Chondrocyte (in vitro differentiated cells): ENCODE measurements around the gene ZFP90. TPM values are rescaled to one million over a fixed set of nuclear protein-coding genes. Genes with fewer than 3 reads are reported as not detected.

ENCODE experiments used
- DNase-seq: peaks from one replicate; pipeline ENCODE4 v3.0.0; 2021; ENCODE audit warnings: mixed read lengths, low spot score
- H3K27ac Mint-ChIP-seq: one replicate; pipeline ENCODE4 v1.8.0; 2021; ENCODE audit warnings: mild to moderate bottlenecking, moderate library complexity, mixed read lengths; ENCODE audit not compliant: unreplicated experiment
- H3K27me3 Mint-ChIP-seq: 2 replicates; pipeline ENCODE4 v1.8.0; 2021; ENCODE audit warnings: low read depth, mixed read lengths
- H3K36me3 Mint-ChIP-seq: 2 replicates; pipeline ENCODE4 v1.8.0; 2021; ENCODE audit warnings: low read depth, mixed read lengths
- H3K4me1 Mint-ChIP-seq: 2 replicates; pipeline ENCODE4 v1.8.0; 2021; ENCODE audit warnings: low read depth, mild to moderate bottlenecking, mixed read lengths
- H3K4me3 Mint-ChIP-seq: one replicate; pipeline ENCODE4 v1.8.0; 2021; ENCODE audit warnings: mild to moderate bottlenecking, moderate library complexity, mixed read lengths; ENCODE audit not compliant: unreplicated experiment
- H3K9me3 Mint-ChIP-seq: 2 replicates; pipeline ENCODE4 v1.8.0; 2021; ENCODE audit warnings: low read depth, mixed read lengths
- CTCF ChIP-seq: fragments of 200-600 bp; sonication (generic); IDR thresholded peaks from 2 replicates; pipeline ENCODE4 v1.5.0; 2021; ENCODE audit warnings: antibody characterized with exemption, mild to moderate bottlenecking, moderate library complexity
- total RNA-seq: library from RNA; stranded (reverse); gene quantifications from 3 replicates; pipeline ENCODE4 v1.2.1, GENCODE V29; 2021

ZFP90 gene
- total RNA-seq, 1 donor from 2014 or later = 29.7 TPM

- H3K4me1 Mint-ChIP-seq = no peaks in the 10 kb centered on the region
- no peak for DNase-seq
- no peak overlapping the region for H3K27ac Mint-ChIP-seq
- no peaks in the 10 kb centered on the region for H3K36me3 Mint-ChIP-seq
- H3K4me3 Mint-ChIP-seq = no peak overlapping the region
- TF ChIP-seq CTCF = no peak
- H3K9me3 Mint-ChIP-seq = no peaks in the 10 kb centered on the region
- no peaks in the 10 kb centered on the region for H3K27me3 Mint-ChIP-seq
These were observed 68.4 kb downstream of the ZFP90 start for GRCh38 chr16:68607443-68607842.

GRCh38 chr16:68608330-68608729 is 69.2 kb downstream of the ZFP90 start:
- H3K4me3 Mint-ChIP-seq = no peak overlapping the region
- no peak for TF ChIP-seq CTCF
- H3K9me3 Mint-ChIP-seq = peaks cover 4% of the 10 kb centered on the region
- H3K4me1 Mint-ChIP-seq = no peaks in the 10 kb centered on the region
- no peak for DNase-seq
- no peaks in the 10 kb centered on the region for H3K27me3 Mint-ChIP-seq
- no peak overlapping the region for H3K27ac Mint-ChIP-seq
- peaks cover under 1% of the 10 kb centered on the region for H3K36me3 Mint-ChIP-seq

- no peak for TF ChIP-seq CTCF
- peaks cover 17% of the 10 kb centered on the region for H3K9me3 Mint-ChIP-seq
- no peak overlapping the region for H3K27ac Mint-ChIP-seq
- peaks cover 4% of the 10 kb centered on the region for H3K36me3 Mint-ChIP-seq
- no peak for DNase-seq
- H3K4me3 Mint-ChIP-seq = no peak overlapping the region
- no peaks in the 10 kb centered on the region for H3K4me1 Mint-ChIP-seq
- H3K27me3 Mint-ChIP-seq = peaks cover 7% of the 10 kb centered on the region
These were observed 73.9 kb downstream of the ZFP90 start for GRCh38 chr16:68612996-68613395.

- no peak overlapping the region for H3K4me3 Mint-ChIP-seq
These were observed 78.6 kb downstream of the ZFP90 start for GRCh38 chr16:68617734-68618133.

More at GRCh38 chr16:68617734-68618133, 78.6 kb downstream of the ZFP90 start:
- H3K27ac Mint-ChIP-seq = no peak overlapping the region
- H3K27me3 Mint-ChIP-seq = peaks cover 7% of the 10 kb centered on the region
- no peaks in the 10 kb centered on the region for H3K4me1 Mint-ChIP-seq
- no peak for DNase-seq
- H3K9me3 Mint-ChIP-seq = peaks cover 17% of the 10 kb centered on the region
- TF ChIP-seq CTCF = no peak
- H3K36me3 Mint-ChIP-seq = peaks cover 4% of the 10 kb centered on the region

Other genes with a start within 250 kb of the ZFP90 start
- gene SLC7A6OS, start 228.3 kb upstream of the ZFP90 start, total RNA-seq = 9.5 to 12.7 TPM (median 11.8 TPM) in 3 replicates
- gene PRMT7, start 228.3 kb upstream of the ZFP90 start, total RNA-seq = 25.1 to 41.8 TPM (median 26.7 TPM) in 3 replicates
- 0.07 TPM in 1 of 3 replicates, not detected in the others for gene SMPD3, start 90.8 kb upstream of the ZFP90 start, total RNA-seq
- 1.1 to 1.6 TPM (median 1.4 TPM) in 3 replicates for gene CDH3, start 106.0 kb downstream of the ZFP90 start, total RNA-seq
- 0.35 to 0.38 TPM in 2 of 3 replicates, not detected in the other for gene CDH1, start 198.0 kb downstream of the ZFP90 start, total RNA-seq